Stimulated activated CD8-positive, alpha-beta memory T cell treated with anti-CD3 and anti-CD28 coated beads, Interleukin-15, amount 100 ng/mL, for 48 hours (primary cell): ENCODE data around the gene RSPH1.

Experiments used
- DNase-seq, 2 donors: peaks; one replicate each; pipeline ENCODE4 v3.0.0-alpha.2; 2020; ENCODE audit warnings: low read depth in 2 of 2

The RSPH1 gene

DNA sequence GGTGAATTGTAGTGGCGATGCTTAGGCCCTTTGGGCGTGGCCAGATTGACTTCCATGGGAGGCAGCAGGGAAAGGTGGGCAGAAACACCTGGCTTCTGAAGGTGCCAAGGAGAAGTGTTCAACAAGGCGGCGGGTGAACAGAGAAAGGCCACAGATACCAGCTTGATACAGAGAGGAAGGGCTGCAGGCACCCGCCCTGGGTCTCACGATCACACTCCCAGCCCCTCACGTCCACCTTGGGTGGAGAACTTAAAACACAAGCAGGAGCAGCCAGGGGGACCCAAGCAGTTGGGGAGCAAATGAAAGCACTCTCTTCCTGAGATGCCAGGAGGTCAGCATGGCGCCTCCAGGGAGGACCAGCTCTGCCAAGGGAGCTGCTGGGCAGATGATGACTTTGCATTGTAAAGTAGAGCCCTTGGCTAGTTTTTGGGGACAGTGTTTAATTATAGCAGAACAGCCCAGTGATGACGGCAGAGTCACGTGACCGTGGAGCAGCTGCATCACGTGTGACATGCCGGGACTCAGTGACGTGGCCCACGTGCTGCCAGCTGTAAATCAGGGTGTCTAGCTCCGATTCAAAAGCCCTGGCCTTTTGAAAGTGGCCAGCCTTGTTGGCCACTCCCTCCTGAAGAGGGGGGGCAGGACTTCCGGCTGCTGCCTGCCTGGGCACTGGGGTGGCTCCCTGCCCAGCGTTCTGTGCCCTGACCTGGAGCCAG, 36.6 kb upstream of the RSPH1 start:
- no peak for DNase-seq

DNA sequence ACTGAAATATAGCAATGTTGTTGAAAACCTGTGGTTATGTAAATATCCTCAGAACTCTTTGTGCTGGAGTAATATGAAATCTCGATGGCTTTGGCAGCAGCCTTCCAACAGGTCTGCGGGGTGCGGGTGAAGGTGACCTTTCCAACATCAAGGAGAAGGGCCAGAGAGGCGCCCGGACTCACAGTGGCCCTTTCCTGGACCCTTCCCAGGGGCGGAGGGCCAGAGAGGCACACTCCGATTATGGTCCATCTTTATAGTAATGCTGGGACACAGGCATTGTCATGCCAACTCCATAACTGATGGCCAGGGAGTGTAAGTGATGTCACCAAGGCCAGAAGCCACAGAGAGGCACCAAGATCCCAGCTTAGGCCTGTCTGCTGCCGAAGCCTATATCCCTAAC, 35.7 kb upstream of the RSPH1 start:
- DNase-seq, result no peak

DNA sequence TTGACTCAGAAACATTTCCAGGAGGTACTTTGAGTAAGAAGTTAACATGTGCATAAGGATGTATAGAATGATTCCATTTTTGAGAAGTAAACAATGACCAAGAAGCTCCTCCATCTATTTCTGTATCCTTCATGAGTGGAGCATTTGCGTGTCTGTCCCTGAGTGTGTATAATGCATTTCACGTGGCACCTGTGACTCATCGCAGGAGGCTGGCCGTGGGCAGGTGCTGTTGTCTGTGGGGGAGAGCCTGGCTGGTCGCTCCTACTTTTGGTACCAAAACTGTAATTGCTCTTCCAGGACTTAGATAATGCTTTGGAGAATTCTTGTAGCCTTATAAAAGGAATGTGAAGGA, 34.1 kb upstream of the RSPH1 start:
- DNase-seq, result no peak

DNA sequence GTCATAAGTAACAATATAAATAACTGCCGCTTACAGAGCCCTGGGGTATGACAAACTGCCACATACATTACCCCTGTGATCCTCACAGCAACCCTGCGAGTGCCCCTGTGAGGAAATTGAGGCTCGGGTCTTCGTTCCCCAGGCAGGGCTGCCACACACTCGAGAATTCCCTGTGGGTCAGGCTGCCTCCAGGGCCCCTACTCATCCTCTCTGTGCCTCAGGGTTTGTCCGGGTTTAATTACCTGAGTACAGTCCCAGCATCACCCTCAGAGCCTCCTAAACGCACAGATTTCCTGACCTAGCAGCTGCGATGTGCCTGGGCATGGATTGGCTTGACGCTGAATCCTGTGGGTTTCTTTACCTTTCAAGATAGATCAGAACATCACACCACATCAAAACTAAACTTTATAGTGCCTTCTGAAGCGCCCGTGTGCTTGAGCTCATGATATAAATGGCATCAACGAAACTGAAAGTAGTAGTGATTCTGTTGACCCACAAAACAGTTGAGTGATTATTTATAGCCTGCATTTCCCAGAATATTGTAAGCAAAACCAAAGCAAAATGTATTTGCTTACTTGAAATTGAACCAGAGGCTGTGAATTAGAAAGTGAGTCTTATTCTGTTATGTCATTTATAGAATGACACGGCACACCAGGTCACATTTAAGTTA, 31.6 kb upstream of the RSPH1 start:
- DNase-seq, result peak in 1 of 2 donors; percentile 48

DNA sequence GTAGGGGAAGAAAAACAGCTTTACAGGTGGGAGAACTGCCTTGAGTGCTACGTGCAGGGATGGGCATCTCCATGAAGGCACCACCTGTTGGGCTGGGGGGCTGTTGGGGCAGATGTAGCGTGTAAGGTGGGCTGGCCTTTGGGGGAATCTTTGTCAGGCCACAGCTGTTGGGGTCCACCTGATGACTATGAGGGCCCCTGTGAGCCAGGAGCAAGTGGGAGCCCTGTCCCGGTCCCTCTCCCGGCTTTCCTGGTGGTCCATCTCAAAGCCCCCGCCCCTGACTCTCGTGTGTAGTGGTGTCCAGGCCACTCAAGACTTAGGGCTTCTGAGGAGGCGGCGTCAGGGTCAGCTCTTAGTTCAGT, 31.1 kb upstream of the RSPH1 start:
- no peak for DNase-seq

DNA sequence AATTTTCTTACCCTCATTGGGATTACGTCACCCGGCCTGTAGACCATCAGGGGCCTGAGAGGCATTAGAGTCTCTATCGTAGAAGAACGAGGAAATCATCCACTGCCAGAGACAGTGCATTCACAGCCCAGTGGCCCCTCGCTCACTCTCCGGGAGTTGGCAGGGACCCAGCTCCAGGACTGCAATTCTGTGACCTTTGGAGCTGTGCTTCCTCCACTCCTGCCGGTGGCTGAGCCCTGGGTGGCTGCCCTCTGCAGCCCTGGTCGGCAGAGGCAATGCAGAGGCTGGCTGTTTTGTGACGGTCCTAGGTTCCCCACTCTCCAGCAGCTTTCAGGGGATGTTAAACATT, 30.3 kb upstream of the RSPH1 start:
- DNase-seq, result no peak

DNA sequence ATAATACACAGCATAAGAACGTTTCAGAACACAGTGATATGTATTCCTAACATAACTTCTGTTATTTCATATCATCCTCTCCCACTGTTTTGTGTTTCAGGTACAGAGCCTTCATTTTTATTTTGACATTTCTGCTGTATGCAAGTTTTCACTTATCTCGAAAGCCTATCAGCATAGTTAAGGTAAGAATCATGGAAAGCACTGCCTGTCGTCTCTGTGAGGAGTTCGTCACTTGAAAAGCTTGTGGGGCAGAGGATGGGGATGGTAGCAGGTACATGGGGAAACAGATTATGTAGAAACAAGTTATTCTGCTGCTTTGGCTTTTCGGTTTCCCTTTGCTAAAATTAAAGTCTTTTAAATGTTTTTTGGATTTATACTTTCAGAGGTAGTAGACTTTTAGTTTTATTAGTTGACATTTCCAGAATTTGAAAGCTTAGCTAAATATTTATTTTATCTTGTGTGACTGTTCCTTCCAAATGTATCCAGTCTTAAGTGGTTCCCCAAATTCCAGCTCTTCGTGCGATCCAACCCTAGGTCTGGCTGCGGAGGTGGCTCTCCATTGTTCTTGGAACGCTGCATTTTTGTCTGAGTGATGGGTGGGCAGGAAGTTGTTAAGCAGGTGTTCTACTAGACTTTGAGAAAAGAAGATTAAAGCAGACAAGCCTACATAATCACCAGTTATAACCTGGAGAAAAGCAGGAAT, 29.8 kb upstream of the RSPH1 start:
- no peak for DNase-seq

DNA sequence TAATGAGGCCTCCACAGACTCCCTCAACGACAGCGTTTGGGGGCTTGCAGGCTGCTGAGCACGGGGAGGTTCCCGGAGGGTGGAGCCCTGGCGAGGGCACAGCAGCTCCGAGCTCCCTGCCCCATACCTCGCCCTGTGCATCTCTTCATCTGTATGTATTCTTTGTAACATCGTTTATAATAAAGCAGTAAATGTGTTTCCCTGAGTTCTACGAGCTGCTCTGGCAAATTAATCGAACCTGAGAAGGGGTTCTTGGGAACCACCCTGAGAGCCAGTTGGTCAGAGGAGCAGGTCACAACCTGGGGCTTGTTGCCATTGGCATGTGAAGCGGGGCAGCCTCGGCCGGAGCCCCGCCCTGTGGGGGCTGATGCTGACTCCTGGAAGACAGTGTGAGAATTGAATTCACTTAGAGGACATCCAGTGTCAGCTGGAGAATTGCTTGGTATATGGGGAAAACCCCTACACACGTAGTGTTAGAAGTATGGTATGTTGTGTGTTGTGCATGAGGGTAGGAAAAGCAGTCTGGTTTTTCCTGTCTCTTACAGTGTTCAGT, 29.1 kb upstream of the RSPH1 start:
- no peak for DNase-seq

DNA sequence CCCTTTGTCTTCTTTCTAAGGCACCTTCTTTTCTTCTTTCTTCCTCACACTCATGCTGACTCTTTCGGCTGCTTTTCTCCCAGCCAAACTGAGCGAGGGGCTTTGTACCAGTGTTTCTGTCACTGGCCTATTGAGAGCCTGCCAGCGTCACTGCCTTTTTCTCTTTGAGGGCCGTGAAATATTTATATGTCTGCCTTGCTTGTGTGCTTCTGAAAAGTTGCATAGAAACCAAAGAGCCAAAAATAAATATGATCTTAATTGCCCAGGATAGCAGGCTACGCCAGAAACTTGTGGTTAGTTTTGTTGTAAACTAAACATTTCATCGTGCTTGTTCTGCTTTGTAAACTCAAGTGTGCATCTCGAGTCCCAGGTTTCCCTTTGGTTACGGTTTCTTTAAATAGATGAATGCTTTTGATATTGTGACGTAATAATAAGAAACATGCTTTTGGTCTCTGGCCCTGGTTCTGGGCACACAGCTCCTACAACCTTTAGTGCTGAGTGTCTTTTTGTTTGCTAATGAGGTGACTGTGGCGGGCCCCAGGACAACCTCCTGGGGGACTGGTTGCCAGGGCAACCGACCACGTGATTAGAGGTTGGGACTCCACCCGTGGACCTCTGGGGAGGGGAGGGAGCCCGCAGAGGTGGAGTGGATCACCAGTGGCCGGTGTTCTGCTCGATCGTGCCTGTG, 28.5 kb upstream of the RSPH1 start:
- peak in 1 of 2 donors; percentile 44 for DNase-seq

DNA sequence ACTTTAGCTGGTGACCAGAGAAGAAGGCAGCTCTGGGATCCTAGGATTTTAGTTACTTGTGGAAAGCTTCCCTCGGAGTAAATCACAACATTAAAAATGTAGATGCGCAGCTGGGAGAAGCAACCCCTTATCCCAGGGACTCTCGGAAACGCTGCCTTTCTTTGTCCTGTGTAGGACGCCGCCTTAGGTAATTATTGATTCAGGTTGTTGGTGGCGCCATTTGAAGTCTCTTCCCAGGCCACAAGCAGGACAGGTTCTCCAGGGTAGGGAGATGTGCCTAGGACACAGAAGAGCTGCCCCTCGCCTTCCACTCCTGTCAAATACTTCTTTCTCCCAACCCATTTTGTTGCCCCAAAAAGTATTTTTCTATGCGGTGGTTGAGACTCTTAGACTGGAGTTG, 27.9 kb upstream of the RSPH1 start:
- DNase-seq, result no peak

DNA sequence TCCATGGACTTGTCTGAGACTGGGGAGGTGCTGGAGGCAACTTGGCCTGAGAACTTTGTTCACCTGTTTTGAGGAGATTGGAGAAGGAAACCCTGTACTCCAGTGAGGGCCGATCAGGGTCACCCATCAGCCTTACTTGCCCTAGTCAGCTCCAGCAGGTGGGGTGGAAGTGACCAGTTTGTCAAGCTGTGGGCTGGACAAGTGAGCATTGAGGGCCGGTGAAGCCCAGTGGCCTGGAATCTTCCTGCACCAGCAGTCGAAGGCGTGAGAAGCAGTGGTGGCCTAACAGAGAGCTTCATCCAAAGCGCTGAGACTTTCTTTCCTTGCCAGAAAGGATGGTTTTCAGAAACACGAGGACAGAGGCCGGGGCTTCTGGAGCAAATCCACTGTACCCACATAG, 27.2 kb upstream of the RSPH1 start:
- no peak for DNase-seq

DNA sequence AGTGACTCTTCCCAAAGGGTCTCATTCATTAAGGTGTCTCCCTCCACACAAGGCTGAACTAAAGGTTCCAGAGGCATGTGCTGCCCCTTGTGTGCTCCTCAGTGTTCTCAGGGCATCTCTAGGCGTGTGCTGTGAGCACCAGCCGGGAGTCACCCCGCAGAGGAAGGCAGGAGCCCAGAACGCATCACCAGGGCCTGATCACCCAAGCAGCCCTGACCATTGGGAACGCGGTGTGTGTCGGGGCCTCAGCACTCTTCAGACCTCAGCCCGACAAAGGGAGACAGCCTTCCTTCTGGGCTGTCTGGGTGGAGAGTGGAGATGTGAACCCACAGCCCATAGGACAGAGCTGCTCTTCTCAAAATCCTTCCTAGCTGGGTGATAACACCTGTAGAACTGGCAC, 26.7 kb upstream of the RSPH1 start:
- DNase-seq, result no peak

DNA sequence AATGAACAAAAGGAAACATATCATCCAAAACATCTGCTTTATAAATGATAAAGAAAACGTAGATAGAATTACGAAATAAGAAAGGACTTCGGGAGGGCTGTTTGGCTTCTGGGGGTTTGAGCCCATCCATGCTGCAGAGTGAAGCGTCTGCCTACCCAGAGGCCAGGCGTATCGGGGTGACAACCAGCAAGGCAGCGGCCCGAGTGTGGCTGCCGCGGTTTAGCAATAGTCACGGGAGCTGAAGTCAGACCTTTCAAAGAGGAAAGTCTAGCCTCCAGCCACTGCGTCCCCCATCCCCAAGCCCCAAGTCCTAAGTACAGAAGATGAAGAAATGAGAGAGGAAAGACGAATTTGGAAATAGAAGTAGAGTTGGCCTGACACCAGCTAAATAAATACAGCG, 26.2 kb upstream of the RSPH1 start:
- no peak for DNase-seq

DNA sequence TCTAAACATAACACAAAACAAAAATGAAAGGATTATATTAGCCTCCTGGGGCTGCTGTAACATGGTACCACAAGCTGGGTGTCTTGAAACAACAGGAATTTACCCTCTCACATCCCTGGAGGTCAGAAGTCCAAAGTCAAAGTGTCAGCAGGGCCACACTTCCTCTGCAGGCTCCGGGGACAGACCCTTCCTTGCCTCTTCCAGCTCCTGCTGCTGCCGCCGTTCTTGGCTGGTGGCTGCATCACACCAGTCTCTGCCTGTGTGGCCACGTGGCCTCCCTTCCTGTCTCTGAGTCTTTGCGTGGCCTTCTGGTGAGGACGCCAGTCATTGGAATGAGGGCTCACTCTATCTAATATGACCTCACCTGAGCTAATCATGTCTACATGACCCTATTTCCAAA, 25.8 kb upstream of the RSPH1 start:
- DNase-seq, result no peak

DNA sequence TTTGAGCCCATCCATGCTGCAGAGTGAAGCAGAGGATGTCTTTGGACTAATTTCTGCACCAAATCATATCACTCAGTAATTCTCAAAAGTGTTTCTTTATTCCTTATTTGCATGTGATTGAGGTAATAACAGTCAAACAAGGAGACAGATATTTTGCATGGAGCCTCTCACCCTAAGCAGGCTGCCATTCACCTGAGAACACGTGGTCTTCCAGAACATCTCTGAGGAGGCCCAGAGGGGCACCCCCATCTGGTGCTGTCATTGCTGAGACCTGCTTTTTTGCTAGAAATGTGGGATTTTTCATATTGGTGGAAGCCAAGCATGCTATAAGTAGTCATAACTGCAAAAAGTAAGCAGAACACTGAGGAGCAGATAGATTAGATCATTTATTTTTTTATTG, 25.4 kb upstream of the RSPH1 start:
- DNase-seq, result no peak

DNA sequence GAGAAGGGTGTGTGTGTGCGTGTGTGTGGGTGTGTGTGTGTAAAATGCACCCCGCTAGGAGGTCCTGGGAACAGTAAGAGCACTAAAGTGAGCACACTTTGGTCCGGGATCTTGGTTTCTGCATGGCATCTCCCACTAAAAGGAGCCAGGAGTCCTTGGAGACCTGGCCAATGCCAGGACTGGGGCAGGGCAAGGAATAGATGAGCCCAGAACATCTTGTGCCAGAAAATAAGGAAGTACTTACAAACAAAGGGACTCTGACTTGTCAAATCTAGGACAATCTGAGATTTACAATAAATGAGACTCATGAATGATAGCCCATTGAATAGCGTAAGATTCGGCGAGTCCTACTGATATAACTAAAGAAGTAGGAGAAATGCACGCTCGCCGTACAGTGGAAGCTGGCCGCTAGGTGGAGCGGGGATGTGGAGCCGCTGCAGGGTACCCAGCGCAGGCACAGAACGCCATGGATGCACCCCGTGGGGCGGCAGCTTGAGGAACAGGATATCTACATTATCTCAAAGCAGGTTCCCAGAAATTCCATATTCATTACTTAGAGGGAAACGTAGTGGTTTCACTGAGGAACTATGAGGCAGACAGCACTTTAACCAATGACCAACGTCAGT, 24.7 kb upstream of the RSPH1 start:
- no peak for DNase-seq

DNA sequence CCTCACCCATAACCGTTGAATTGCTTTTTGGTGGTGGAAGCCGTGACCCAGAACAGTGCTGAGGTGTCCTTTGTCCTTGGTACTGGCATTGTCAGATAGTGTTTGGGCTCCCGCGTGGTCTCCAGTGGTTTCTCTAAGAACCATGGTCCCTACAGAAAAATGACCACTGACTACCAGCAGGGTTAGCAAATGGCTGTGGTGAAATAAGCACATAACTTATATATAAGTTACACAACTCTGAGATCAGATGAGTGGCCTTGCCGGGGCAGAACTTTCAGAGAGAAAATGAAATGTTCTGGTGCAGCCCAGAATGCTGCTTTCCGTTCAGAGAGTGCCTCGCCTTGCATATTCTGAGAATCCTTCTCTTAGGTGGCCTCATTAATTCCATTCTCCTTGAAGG, 22.6 kb upstream of the RSPH1 start:
- DNase-seq, result no peak

DNA sequence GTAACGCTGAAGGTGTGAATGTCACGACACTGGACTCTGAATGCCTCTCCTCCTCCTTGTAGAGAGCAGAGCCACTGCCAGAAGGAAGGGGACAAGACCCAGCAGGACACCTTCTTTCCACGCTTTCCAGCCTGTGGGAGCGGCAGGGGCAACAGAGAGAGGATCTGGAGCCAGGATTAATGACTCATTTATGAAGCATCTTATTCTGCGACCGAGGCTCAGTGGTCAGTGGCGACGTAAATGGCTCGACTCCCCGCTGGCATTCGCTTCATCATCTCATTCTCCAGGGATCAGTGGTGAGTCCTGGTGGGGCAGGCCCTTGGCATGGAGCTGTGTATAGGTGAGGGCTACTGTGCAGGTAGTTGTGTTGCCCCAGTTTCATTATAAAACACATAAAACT, 22.2 kb upstream of the RSPH1 start:
- no peak for DNase-seq

DNA sequence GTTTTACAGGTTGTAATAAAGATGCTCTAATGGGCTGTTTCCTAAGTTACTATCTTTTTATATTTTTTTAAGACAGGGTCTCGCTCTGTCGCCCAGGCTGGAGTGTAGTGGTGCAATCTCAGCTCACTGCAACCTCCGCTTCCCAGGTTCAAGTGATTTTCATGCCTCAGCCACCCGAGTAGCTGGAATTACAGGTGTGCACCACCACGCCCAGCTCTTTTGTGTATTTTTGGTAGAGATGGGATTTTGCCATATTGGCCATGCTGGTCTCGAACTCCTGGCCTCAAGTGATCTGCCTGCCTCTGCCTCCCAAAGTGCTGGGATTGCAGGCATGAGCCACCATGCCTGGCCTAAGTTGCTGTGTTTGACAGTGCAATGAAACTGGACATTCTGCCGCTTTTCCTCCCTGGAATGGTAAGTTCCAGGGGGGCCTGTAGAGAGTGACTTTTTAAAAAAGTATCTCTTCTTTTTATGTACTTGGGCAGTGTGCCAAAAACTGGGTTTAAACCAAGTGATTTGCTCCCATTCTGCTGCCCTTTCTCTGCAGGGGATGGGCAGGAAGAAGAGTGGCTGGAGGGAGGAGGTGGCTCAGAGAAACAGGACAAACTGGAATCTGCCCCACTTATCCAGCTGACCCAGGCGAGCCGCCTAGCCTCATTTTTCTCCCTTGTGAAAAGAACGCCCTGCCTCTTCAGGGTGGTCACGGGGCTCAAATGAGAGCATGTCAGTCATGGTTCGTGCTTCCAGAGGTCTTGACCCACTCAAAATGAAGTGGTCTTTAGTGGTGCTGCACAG, 19.9 kb upstream of the RSPH1 start:
- DNase-seq, result no peak

DNA sequence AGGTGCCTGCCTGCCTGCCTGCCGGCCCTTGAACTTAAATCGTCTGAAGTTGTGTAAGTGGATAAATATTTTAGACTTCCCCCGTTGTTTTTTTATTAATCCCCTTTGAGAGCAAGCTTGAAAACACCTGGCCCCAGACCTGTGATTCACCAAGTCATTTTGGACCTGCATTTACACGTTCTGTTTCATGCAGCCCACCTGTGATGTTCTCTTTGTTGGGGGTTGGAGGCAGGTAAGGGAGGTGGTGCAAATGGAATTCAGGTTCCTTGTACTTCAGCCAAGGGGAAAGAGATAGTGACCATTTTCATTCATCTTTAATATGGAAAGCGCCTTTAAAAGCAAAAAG, 18.8 kb upstream of the RSPH1 start:
- no peak for DNase-seq
